GM12872 (cell line): Measurements from ENCODE around the gene NUP54.

Experiments used
- CTCF ChIP-seq: IDR thresholded peaks from 3 replicates; pipeline ENCODE4 v1.5.1; 2011; ENCODE audit warnings: low read depth, mild to moderate bottlenecking, low read length, moderate library complexity; ENCODE audit not compliant: insufficient read depth

The NUP54 gene

GRCh38 chr4:76108467-76109181 is 39.6 kb downstream of the NUP54 start:
- TF ChIP-seq CTCF: peak; percentile 40; the same call in 2 of the 3 replicates

GRCh38 chr4:76106442-76106841 is 41.8 kb downstream of the NUP54 start:
- TF ChIP-seq CTCF: no peak

GRCh38 chr4:76105652-76106051 is 42.5 kb downstream of the NUP54 start:
- no peak for TF ChIP-seq CTCF

- TF ChIP-seq CTCF: no peak
Measured at GRCh38 chr4:76096076-76096475, 52.1 kb downstream of the NUP54 start.

- no peak for TF ChIP-seq CTCF
Measured at GRCh38 chr4:76095568-76095967, 52.6 kb downstream of the NUP54 start.

- TF ChIP-seq CTCF: no peak
Measured at GRCh38 chr4:76091052-76091451, 57.1 kb downstream of the NUP54 start.

GRCh38 chr4:76090241-76090691 is 57.9 kb downstream of the NUP54 start:
- TF ChIP-seq CTCF: no peak
